ENCODE results near the gene DHFR. TPM values are rescaled to one million over a fixed set of nuclear protein-coding genes. Genes with fewer than 3 reads are reported as not detected.

Gene DHFR
- total RNA-seq, 1 donor from 2014 or later = 0.53 TPM

GRCh38 chr5:80655231-80655774, 520 bp upstream of the DHFR start:
- Histone ChIP-seq H3K36me3 (peaks cover 27 to 34% of the 10 kb centered on the region in 2 donors), H3K27ac (peak overlapping the region; percentile 87 to 98), H3K9me3 (no peaks in the 10 kb centered on the region), H3K4me1 (peaks cover 9 to 15% of the 10 kb centered on the region in 2 donors), H3K4me3 (peak overlapping the region; percentile 68 to 100), H3K27me3 (no peaks in the 10 kb centered on the region)
- no peak for TF ChIP-seq CTCF (IDR thresholded peaks at IDR 0.05)
- intact Hi-C loops (cut with DNase I) = loop anchor here (2.0 to 10.0 kb wide), 6 partner anchors 168 to 1141 kb away; partner anchors contain the start of genes FAM151B, HOMER1, TENT2 and ZCCHC9
- no peak for DNase-seq (ENCODE audit: low spot score in 2 of 2)

- no peak for TF ChIP-seq CTCF (IDR thresholded peaks at IDR 0.05)
Observed at GRCh38 chr5:80654054-80654390, 761 bp downstream of the DHFR start.

GRCh38 chr5:80653502-80653901, 1.3 kb downstream of the DHFR start:
- H3K9me3 ChIP-seq = no peaks in the 10 kb centered on the region
- DNase-seq (ENCODE audit: low spot score in 2 of 2) = no peak
- no peak overlapping the region for H3K27ac ChIP-seq
- H3K27me3 ChIP-seq = no peaks in the 10 kb centered on the region
- H3K4me3 ChIP-seq = peak overlapping the region; percentile 68 to 100
- no peak for TF ChIP-seq CTCF (IDR thresholded peaks at IDR 0.05)
- peaks cover 13 to 16% of the 10 kb centered on the region in 2 donors for H3K36me3 ChIP-seq
- intact Hi-C loops (cut with DNase I) = loop anchor here (5.0 to 10.0 kb wide), 4 partner anchors 569 to 1139 kb away; partner anchors contain the start of genes HOMER1, MTX3 and TENT2
- peaks cover 9 to 15% of the 10 kb centered on the region in 2 donors for H3K4me1 ChIP-seq

More at GRCh38 chr5:80654054-80654390, 761 bp downstream of the DHFR start:
- no peaks in the 10 kb centered on the region for H3K27me3 ChIP-seq
- H3K36me3 ChIP-seq = peaks cover 16 to 21% of the 10 kb centered on the region in 2 donors
- DNase-seq (ENCODE audit: low spot score in 2 of 2) = no peak
- H3K27ac ChIP-seq = no peak overlapping the region
- peak overlapping the region; percentile 68 to 100 for H3K4me3 ChIP-seq
- H3K4me1 ChIP-seq = peaks cover 9 to 15% of the 10 kb centered on the region in 2 donors
- no peaks in the 10 kb centered on the region for H3K9me3 ChIP-seq
- intact Hi-C loops (cut with DNase I) = loop anchor here (2.0 to 10.0 kb wide), 6 partner anchors 245 to 1139 kb away; partner anchors contain the start of genes HOMER1, MTX3, TENT2 and ZCCHC9

- Histone ChIP-seq H3K9me3 (no peaks in the 10 kb centered on the region), H3K4me1 (no peaks in the 10 kb centered on the region), H3K36me3 (peaks cover 5 to 14% of the 10 kb centered on the region in 2 donors), H3K4me3 (no peak overlapping the region), H3K27ac (no peak overlapping the region), H3K27me3 (no peaks in the 10 kb centered on the region)
- TF ChIP-seq CTCF (IDR thresholded peaks at IDR 0.05) = no peak
- intact Hi-C loops (cut with DNase I) = no loop called here
- DNase-seq (ENCODE audit: low spot score in 2 of 2) = no peak
Observed at GRCh38 chr5:80646926-80647325, 7.9 kb downstream of the DHFR start.

- no peak for TF ChIP-seq CTCF (IDR thresholded peaks at IDR 0.05)
- no peak for DNase-seq (ENCODE audit: low spot score in 2 of 2)
- H3K4me1 ChIP-seq = no peaks in the 10 kb centered on the region
- H3K9me3 ChIP-seq = no peaks in the 10 kb centered on the region
- intact Hi-C loops (cut with DNase I) = no loop called here
- H3K4me3 ChIP-seq = no peak overlapping the region
- H3K27ac ChIP-seq = no peak overlapping the region
- H3K27me3 ChIP-seq = no peaks in the 10 kb centered on the region
- peaks cover 12 to 20% of the 10 kb centered on the region in 2 donors for H3K36me3 ChIP-seq
Observed at GRCh38 chr5:80644900-80645299, 9.9 kb downstream of the DHFR start.

All from ascending aorta (tissue), 2 donors.